Measurements from ENCODE around the gene TIPARP.

- TF ChIP-seq CTCF (IDR thresholded peaks at IDR 0.05) (no peak), POLR2A (IDR thresholded peaks at IDR 0.05) (no peak)
These were observed 36.0 kb downstream of the TIPARP start for GRCh38 chr3:156710429-156710828.
